Middle frontal gyrus (tissue), 1 donor: ENCODE measurements around the gene DMRT3.

ENCODE experiments used
- DNase-seq: peaks from one replicate; pipeline ENCODE4 v3.0.0-alpha.2; 2015; ENCODE audit warnings: low spot score; ENCODE audit errors: extremely low spot score

DMRT3 gene

DNA sequence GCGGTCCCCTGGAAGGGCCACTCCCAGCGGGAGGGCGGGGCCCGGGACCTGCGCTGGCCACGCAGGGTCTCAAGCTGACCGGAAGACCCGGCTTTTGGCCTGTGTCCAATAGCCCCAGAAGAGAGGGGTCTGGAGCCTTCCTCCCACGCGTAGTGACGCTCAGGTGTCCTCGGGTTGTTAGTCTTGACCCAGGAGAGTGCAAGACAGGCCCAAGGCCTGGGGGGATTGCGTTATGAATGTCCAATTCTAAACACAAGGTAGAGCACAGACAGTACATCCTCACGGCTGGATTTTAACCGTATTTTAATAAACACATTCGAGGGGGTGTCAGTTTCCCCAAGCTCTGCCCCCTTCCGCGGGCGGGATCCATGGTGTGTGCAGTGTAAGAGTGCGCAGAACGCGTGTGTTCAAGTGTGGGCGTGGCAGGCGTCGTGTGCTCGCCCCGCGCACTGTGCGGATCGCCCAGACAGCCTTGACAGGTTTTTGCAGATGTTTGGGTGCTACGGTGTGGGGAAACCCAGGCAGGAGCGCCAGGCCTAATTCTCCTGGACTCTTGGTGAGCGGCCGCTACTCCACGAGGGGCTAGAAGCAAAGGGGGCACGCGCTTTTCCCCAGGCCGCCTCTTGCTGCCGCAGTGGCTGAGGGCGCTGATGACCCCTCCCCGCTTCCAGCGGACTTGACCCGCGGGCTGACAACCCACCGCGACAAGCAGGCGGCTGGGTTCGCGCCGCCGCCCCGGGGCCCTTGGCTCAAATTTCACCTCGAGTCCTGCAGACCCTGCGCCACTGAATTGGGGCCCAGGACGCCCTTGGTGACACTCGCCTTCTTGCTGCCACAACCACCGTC lies 6.1 kb upstream of the DMRT3 start:
- DNase-seq: no peak

DNA sequence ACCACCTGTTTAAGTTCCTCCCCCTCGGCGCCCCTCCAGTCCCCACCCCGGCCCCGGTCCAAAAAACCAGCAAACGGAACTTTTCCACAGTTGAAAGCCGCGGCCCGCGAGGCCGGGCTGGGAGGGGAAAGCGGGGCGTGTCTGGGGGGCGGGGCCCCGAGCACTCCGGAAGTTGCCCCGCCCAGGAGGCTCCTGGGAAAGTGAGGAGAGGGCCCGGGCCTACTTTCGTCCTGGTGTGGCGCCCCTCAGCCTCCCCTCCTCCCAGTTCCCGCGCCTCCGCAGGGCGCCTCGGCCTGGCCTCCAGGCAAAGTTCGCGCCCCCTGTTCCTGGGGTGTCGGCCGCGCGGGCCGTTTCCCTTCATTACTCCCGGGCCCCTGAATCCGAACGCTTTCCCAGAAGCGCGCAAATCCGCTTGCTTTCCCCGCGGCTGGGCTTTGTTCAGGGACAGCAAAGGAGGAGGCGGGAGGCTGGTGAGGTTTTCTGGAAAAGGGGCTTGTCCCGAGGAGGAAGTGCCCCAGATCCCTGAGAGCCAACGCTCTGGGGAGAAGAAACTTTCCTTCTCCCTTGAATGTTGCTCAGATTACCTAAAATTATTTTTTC lies 4.5 kb upstream of the DMRT3 start:
- DNase-seq: no peak

DNA sequence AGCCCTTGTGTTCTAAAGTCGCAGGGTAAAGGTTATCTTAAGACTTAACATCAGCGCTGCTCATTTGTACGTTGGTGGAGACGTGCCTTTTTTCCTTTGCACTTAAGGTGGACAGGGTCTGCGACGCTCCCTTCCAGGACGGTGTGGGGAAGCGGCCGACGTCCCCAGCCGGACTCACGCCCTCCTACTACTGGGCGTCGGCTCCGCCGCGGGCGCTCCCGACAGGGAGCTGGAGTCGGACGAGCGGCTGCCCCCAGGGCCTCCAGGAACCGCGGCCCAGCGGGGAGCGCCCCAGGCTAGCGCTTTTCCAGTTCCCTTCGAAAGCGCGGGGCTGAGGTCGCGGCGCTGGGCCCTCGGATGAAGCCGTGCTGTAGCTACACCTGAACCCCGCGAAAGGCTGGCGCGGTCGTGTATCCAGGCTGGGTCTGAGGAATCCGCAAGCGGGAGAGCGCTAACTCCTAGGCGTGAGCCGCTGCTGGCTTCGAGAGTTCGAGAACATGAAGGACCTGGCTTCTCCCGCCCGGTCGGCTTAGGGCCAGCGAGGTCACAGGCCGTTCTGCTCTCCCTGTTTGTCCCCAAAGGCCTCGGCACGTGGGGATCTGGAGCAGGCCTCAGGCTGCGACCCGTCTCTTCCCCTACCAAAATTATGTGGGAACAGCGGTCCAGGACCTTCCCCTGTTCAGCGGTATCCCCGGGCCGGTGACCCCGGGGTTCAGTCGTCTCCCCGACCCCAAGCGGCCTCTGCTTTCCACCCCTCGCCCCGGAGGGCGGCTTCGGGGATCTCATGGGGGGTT lies 3.8 kb upstream of the DMRT3 start:
- no peak for DNase-seq

DNA sequence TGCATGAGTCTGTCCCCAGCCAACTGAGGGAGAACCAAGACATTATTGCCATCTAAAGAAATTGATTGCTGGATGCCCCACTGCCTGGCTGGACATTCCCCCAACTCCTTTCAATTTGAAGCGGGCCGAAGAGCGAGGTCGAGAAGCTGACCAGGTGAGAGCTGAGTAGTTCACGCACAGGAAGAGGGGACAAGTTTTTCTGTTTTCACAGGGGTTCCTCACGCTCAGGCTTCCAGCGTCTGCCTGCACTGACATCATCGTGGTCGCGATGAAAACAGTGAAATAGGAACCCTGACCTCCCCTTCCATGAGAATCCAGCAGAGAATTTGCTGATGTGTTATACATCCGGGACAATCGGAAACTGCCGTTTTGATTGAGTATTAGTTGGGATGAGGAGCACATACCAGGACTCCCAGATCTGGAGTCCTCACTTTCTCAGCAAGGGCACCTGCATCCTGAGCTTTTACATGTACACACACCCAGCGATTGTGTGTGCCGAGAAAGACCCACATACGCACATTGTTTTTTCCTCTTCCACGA lies 3.1 kb upstream of the DMRT3 start:
- no peak for DNase-seq

DNA sequence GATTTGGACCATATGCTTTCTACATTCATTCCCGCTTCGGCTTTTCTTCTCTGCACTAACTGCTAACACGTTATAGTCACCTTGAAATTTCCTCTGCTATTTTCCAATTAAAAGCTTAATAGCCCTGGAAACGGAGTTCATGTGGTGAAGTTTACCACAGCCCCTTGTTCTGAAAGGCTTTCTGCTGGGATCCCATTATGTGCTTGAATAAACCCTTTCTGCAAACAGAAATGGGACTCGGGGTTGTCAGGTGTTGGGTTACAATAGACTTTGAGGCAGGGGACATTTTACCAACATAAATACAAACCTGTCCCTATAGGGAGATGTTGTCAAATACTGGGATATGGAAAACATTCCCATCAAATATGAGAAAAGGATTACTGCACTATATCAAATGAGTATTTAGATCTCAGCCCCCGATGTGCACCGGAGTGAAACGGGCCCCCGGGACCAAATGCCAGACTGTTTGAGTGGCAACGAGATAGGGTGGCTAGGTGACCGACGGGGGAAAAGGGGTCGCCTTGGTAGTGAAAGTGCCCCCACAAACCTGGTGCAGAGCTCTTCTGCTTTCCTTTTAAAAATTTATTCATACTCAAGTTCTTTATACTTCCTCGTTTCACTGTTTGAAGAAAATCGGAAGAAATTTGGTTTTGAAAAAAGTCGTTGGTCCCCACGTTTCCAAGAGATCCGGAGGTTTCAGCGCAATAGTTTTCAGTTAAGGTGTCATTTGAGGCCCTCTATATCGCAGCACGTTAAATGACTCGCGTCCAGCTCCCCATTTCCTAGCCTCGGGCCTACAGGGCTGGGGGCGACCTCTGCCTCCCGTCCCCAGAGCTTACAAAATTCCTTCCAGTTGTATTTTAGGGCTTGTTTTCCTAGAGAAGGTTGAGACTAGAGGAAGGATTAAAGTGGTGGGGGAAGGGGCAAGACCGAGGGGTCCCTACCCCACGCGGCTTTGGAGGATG lies 2.1 kb upstream of the DMRT3 start:
- DNase-seq: no peak

DNA sequence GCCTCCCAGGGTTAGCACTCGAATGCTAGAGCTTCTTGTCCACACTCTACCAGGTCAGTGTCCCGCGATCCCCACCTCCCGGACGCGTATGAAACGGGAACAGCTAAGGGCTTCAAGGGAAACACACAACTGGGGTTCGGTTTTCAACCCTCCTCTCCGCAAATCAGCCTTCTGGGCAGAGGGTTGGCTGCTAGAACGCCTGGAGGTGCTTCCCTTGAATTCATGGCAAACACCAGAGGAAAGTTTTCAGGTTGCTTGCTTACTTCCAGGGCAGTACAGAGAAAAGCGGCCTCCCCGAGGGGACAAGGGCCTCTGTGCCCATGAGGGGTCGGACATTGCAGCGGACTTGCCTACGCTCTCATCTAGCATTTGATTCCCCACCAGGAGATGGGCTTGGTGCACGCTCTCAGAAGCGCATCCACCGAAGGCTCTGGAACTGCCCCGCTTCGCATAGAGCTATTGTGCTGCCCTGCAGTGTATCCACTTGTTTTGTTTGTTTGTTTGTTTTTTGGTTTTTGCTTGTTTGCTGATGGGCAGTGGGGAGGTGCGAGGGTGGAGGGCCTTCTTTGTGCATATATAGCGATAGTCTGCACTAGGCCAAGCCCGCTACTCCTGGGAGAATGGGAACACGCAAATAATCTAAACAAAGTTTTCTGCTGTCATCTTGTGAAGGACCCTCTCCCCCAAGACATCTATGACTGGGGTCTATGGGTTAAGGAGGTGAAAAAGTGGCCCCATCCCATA lies 1.3 kb upstream of the DMRT3 start:
- DNase-seq: no peak

DNA sequence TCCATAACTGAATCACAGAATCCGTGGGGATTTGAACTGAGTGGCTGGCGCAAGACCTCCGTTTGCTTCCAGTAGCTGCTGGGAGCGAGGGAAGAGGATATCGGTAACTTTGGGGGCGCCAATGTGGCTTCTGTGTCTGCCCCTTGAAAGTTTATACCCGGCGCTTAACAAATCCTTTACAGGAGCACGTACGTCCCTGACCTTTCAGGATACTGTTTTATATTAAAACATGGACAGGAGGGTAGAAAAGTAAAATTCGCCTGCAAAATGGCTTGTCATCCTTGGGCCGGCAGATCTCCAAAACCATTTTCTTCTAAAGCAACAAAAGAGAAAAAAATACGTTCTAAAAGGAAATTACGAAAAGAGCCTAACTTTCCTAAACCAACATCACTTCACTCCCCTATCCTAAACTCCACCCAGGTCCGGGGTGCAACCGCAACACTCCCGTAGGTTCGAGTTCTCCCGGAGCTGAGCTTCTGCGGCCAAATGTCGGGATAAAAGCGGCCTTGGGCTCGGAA lies 656 bp upstream of the DMRT3 start:
- DNase-seq: no peak

DNA sequence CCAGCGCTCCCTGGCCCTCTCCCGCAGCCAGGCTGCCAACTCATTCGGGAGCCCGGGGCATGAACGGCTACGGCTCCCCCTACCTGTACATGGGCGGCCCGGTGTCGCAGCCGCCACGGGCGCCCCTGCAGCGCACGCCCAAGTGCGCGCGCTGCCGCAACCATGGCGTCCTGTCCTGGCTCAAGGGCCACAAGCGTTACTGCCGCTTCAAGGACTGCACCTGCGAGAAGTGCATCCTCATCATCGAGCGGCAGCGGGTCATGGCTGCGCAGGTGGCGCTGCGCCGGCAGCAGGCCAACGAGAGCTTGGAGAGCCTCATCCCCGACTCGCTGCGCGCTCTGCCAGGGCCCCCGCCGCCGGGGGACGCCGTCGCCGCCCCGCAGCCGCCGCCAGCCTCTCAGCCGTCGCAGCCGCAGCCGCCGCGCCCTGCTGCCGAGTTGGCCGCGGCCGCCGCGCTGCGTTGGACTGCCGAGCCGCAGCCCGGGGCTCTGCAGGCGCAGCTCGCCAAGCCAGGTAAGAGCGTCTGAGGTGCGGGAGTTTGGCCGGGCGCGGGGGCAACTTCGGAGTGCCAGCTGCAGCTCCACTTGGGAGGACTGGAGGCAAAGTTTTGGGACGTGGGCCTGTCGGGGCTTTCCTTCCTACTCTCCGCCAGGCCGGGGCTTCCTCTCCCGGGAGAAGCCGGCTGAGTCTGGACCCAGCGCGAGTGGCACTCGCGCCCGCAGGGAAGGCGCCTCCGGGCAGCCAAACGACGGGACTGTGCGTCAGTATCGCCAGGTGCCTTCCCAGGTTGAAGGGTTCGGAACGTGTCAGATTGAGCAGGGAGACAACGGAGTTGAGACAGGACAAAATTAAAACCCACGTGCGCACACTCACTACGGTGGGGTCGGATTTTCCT lies 735 bp downstream of the DMRT3 start:
- DNase-seq: no peak

DNA sequence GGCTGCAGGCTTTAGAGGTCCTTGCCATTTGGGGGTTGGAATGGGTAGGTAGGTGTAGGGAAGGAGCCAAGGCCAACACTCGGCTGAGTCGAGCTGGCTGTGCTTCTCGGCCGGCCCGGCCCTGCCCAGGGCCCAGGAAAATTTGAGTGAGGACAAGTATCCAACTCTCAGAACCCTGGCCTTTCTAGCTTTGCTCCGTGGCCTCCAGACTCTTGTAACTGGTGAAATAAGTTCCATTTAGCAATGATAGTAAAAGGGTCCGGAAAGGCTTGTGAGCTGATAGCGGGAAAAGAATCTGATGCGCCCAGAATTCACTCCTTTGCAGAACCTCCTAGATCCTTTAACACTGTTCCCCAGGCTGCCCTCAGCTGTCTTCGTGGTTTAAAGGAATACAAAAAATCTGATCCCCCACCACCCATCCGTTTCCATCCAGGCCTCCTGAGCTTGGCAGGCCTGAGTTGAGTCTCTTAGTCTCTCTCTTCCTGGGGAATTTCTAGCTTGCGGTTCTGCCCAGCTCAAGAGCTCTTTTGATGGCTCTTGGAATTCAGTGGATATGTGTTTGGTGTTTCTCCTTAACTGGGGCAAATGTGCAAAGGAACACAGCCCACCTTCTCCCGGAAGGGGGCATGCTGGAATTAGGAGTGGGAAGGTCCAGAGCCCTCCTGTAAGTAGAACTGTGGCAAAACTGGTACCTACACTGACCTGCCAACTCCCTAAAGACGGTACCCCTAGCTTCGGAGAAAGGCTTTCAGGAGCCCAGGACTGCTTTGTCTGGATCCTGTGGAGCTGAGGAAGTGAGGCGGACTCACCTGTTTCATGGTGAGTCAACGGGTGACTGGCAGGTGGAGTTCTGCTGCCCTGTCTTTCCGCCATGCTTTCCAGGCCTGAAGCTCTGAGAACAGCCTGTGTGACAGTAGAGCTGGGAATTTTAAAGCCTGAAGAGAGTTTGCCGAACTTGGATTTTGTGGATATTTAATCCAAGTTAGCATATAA lies 1.7 kb downstream of the DMRT3 start:
- DNase-seq: no peak

DNA sequence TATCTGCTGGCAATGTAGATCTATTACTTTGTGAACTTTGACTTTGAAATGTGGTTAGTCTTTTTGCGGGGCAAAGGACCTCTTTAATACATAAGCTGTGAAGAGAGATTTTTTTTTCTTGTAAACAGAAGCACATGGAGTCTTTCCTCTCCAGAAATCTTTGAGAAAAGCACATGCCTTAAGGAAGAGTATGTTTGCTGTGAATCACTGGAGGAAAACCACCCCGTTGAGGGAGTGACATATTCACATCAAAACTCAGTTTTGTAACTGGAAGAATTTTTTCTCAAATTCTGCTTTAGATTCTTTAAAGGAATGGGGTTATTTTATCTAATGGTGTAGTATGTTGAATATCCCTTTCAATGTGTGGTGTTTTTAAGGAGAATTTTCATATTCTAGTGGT lies 3.5 kb downstream of the DMRT3 start:
- no peak for DNase-seq

DNA sequence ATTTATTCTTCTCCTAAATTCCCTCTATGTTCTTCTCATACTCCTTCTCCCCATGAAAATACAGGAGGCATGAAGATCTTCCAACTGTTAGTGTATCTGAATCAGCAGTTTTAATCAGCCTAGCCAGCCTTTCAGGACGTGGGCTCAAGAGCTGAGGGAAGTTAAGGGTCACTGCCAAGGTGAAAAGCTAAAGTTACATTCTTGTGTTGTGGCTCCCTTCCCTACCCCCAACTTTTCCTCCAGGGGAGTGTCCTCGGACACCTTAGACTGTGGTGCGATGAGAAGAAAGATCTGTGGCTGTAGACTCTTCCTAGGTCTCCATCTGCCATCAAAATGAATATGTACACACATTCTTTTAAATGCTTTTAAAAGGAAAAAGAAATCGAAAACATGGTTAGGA lies 4.2 kb downstream of the DMRT3 start:
- DNase-seq: no peak

DNA sequence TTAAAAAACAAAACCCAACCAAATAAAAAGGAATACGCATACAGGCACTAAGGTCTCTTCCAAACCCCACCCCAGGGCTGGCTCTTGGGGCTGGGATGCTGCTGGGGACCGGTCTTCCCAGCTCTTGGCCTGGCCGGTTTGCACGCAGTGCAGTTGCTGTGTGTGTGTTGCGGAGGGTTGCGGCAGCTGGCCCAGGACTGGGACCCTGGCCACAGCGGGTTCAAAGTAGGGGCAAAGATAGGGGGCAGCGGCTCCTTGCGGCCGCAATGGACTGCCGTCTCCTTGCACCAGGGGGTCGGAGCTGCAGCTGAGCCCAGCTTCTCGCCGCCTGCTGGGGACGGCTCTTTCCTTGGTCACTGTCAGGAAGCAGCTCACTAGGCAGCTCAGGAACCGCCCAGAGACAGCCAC lies 5.0 kb downstream of the DMRT3 start:
- no peak for DNase-seq

DNA sequence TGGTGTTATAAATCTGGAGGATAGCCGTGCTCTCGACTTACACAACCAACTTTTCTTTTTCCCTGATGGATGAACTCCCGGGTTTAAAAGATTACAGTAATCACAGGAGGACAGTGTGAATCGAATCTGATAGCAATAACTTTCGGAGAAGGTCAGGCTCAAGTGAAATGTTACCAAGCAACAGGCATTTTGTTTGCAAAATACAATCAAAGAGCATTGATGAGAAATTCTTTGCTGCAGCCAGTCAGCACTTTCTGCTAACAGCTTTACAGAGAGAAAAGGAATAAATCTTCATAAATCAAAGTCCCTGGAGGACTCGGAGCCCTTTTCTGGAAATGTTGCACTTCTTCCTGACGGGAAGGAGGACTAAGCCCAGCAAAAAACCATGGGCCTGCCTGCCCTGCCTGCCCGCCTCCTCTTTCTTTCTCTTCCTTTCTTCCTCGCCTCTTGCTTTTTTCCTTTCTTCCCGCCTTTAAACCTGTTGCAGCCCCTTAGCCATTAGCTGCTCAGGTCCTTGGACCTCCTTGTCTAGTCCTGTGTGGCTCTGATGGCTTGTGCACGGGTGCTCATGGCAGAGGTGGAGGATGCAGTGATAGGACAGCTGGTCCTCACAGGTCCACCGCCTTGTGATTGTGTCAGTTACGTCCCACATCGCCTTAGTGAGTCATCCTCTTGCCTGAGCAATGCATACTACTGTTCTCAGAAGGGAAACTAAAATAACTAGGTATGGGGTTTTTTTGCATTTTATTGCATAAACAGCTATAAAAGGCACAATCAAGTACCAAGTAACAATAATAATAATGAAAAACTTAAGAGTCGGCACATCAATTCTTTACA lies 6.2 kb downstream of the DMRT3 start:
- DNase-seq: no peak

DNA sequence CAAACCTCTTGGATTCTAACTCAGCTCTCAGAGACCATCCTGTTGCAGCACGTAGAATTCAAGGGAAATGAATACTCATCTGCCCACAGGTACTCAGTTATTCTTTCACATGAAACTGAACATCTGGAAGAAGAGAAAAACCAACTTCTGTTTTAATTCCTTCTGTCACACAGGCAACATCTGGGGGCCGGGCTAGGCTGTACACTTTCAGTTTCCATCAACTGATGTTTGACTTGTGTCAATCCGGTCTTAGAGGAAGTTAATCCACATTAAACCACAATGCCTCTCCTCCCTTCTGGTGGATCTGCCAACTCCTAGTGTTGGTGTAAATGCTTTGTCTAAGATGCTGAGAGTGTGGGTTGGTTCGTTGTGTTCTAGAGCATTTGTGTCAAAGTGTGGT lies 17.6 kb downstream of the DMRT3 start:
- DNase-seq: no peak

DNA sequence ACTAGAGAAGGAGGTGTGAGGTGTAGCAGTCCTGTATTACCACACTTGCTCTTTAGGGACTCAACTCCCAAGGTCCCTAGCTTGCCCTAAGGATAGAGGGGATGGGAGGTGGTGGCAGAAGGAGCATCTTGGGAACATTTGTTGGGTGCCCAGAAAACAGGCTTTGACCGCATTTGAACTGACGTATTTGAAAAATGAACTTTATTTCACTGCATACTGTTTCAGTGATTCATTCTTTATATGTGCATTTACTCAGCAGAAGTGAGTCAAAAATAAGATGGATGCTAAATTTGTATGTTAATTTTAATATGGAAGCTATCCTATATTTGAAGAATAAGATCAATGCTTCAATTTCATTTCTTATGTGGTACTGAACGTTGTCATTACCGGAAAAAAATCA lies 18.7 kb downstream of the DMRT3 start:
- no peak for DNase-seq

DNA sequence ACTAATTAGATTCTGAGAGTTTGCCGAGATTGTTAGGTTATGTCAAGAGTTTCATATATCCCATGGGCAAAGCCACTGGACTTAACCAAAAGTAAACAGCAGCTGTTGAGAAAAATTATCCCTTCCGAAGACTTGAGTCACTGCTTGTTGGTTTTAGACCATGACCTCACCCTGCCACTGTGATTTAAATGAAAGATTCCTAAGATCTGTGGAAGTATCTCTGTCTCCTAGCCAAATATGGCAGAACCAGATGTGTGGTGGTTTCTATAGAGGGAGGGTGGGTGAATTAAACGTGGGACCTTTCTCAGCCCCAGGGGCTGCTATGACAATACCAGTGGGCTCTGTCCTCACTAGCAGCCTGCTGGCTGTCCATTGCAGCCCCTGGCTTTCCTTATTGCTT lies 19.3 kb downstream of the DMRT3 start:
- DNase-seq: no peak
